Liver (tissue), 3 donors: ENCODE measurements around the gene ZMYND8.

Experiments
- FOXA1 ChIP-seq: IDR thresholded peaks from 2 replicates; pipeline ENCODE4 v1.6.1; 2016; ENCODE audit warnings: antibody characterized with exemption
- GABPA ChIP-seq, 2 donors: IDR thresholded peaks in 1 of 2; conservative IDR thresholded peaks in 1 of 2; 2 replicates each; pipeline ENCODE4 v1.6.1; 2016; ENCODE audit warnings: antibody characterized with exemption in 2 of 2, mild to moderate bottlenecking in 1 of 2, moderate library complexity in 1 of 2
- JUND ChIP-seq, 2 donors: IDR thresholded peaks; 2 replicates each; pipeline ENCODE4 v1.6.1; 2016; ENCODE audit warnings: antibody characterized with exemption in 2 of 2
- TAF1 ChIP-seq: conservative IDR thresholded peaks from 2 replicates; pipeline ENCODE4 v1.6.1; 2016; ENCODE audit warnings: antibody characterized with exemption, mild to moderate bottlenecking
- YY1 ChIP-seq: IDR thresholded peaks from 2 replicates; pipeline ENCODE4 v1.6.1; 2016; ENCODE audit warnings: antibody characterized with exemption, mild to moderate bottlenecking
- TF ChIP-seq, protein P1 (sequence below): fragments of 150-350 bp; IDR thresholded peaks from 2 replicates; pipeline ENCODE4 v1.5.1; 2017; ENCODE audit warnings: improper control_type of control experiment, low read depth, low read length; ENCODE audit not compliant: missing input control
- TF ChIP-seq, protein P2 (sequence below): IDR thresholded peaks from 2 replicates; pipeline ENCODE4 v1.6.1; 2016; ENCODE audit warnings: antibody characterized with exemption, mild to moderate bottlenecking
- TF ChIP-seq, protein P3 (sequence below): IDR thresholded peaks from 2 replicates; pipeline ENCODE4 v1.6.1; 2016; ENCODE audit warnings: antibody characterized with exemption
- donor health status: healthy.
- donor health status: healthy.

DNA sequence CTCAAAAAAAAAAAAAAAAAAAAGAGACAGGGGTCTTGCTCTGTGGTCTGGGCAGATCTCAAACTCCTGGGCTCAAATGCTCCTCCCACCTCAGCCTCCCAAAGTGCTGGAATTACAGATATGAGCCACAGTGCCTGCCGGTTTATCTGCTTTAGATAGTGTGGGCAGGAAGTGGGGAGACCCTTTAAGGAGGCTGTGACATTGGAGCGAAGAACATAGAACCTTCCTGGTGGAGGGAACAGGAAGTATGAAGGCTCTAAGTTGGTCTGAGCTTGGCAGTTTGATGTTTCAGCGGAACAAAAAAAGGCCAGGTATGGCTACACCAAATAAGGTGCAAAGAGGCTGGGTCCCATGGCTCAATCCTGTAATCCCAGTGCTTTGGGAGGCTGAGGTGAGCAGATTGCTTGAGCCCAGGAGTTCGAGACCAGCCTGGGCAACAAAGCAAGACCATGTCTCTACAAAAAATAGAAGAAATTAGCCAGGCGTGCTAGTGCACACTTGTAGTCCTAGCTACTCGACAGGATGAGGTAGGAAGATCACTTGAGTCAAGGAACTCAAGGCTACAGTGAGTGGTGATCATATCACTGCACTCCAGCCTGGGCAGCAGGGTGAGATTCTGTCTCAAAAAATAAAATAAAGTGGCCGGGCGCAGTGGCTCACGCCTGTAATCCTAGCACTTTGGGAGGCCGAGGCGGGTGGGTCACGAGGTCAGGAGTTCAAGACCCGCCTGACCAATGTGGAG is 8.7 kb upstream of the ZMYND8 start:
- TF ChIP-seq, protein P1, sequence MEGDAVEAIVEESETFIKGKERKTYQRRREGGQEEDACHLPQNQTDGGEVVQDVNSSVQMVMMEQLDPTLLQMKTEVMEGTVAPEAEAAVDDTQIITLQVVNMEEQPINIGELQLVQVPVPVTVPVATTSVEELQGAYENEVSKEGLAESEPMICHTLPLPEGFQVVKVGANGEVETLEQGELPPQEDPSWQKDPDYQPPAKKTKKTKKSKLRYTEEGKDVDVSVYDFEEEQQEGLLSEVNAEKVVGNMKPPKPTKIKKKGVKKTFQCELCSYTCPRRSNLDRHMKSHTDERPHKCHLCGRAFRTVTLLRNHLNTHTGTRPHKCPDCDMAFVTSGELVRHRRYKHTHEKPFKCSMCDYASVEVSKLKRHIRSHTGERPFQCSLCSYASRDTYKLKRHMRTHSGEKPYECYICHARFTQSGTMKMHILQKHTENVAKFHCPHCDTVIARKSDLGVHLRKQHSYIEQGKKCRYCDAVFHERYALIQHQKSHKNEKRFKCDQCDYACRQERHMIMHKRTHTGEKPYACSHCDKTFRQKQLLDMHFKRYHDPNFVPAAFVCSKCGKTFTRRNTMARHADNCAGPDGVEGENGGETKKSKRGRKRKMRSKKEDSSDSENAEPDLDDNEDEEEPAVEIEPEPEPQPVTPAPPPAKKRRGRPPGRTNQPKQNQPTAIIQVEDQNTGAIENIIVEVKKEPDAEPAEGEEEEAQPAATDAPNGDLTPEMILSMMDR = no peak
- TF ChIP-seq, protein P2, sequence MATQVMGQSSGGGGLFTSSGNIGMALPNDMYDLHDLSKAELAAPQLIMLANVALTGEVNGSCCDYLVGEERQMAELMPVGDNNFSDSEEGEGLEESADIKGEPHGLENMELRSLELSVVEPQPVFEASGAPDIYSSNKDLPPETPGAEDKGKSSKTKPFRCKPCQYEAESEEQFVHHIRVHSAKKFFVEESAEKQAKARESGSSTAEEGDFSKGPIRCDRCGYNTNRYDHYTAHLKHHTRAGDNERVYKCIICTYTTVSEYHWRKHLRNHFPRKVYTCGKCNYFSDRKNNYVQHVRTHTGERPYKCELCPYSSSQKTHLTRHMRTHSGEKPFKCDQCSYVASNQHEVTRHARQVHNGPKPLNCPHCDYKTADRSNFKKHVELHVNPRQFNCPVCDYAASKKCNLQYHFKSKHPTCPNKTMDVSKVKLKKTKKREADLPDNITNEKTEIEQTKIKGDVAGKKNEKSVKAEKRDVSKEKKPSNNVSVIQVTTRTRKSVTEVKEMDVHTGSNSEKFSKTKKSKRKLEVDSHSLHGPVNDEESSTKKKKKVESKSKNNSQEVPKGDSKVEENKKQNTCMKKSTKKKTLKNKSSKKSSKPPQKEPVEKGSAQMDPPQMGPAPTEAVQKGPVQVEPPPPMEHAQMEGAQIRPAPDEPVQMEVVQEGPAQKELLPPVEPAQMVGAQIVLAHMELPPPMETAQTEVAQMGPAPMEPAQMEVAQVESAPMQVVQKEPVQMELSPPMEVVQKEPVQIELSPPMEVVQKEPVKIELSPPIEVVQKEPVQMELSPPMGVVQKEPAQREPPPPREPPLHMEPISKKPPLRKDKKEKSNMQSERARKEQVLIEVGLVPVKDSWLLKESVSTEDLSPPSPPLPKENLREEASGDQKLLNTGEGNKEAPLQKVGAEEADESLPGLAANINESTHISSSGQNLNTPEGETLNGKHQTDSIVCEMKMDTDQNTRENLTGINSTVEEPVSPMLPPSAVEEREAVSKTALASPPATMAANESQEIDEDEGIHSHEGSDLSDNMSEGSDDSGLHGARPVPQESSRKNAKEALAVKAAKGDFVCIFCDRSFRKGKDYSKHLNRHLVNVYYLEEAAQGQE = no peak
- TF ChIP-seq JUND (IDR thresholded peaks at IDR 0.05) = no peak
- no peak for TF ChIP-seq FOXA1
- no peak for TF ChIP-seq TAF1
- TF ChIP-seq, protein P3, sequence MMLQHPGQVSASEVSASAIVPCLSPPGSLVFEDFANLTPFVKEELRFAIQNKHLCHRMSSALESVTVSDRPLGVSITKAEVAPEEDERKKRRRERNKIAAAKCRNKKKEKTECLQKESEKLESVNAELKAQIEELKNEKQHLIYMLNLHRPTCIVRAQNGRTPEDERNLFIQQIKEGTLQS = no peak
- TF ChIP-seq YY1 = no peak
- TF ChIP-seq GABPA (IDR thresholded peaks at IDR 0.05 in 1 of 2, conservative IDR thresholded peaks at IDR 0.05 in 1 of 2) = no peak
